ENCODE measurements around the gene ADAM10.

Gene ADAM10

DNA sequence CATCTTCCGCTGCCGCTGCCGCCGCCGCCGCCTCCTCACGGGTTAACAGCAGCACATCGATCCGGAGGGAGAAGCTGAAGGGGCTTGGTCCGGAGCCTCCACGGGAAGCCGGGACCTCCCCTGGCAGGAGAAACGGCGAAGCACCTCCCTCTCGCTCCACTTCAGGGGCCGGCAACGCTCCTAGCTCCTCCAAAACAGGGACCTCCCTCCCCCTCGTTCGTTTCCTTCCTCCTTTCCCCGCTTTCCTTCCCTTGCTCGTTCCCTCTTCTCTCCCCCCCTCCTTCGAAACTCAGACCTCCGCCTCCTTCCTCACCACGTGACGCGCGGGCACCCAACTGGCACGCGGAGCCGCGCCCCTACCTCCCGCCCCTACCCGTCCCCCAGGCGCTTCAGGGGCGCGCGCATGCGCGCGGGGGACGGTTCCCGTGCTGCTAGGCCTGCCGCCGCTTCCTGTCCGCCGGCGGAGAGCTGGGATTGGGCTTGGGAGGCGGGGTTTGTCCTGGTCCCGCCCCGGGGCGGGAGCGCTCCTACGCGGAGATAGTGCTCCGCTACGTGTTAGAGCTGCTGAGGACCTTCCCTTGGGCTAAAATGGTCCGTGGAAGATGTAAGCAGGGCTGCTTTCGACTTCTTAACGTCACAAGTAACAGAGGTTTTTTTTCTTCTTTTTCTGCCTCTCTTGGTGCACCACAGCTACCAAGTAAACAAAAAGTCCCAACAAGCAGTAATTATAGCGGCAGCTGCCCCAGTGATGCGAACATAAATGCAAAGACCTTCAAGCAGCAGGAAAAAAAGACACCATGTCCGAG, at the start of gene ADAM10:
Gene ADAM10 (minus strand): TSS at position 176 of the 806 bp plus-strand sequence. CDS start 173 bp downstream, at position 3.
- peak within 1 kb of the TSS; percentile 95 for H3K9ac ChIP-seq (ENCODE audit: low read length)
- H3K4me3 ChIP-seq (ENCODE audit: low read depth, low read length) = peak within 1 kb of the TSS; percentile 99
- H3K4me1 ChIP-seq (ENCODE audit: control insufficient read depth, insufficient read depth, low read length) = peaks cover 12% of the 10 kb centered on the region
- no peaks in the 10 kb centered on the region for H3K9me3 ChIP-seq (ENCODE audit: control insufficient read depth, insufficient read depth, low read depth, low read length)
- H3K27me3 ChIP-seq (ENCODE audit: control insufficient read depth, insufficient read depth, low read length) = no peaks in the 10 kb centered on the region
- H3K27ac ChIP-seq (ENCODE audit: low read depth, low read length) = peak within 1 kb of the TSS; percentile 82; the same call in 1 of the 2 replicates
- H3K36me3 ChIP-seq (ENCODE audit: control insufficient read depth, insufficient read depth, low read length) = no peaks in the 10 kb centered on the region

- no peaks in the 10 kb centered on the region for H3K27me3 ChIP-seq (ENCODE audit: control insufficient read depth, insufficient read depth, low read length)
- no peaks in the 10 kb centered on the region for H3K9me3 ChIP-seq (ENCODE audit: control insufficient read depth, insufficient read depth, low read depth, low read length)
These were observed 48.0 kb upstream of the ADAM10 start for GRCh38 chr15:58797505-58797904.

DNA sequence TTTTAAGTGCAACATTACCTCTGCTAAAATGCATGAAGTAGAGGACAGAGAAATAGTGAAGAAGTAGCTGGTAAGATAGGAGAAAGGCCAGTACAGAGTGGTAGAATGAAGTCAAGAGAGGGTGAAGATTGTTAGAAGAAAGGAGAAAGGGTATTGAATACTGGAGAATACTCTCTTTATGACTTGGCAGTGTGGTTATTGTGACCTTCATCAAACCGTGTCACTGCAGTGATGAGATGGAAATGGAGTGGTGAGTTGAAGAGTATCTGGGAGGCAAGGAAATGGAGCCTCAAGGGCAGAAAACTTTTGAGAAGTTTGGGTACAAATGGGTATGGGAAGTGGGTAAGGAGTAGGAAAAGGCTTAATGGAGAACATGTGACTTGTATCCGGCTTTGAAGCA, 46.3 kb upstream of the ADAM10 start:
- H3K9me3 ChIP-seq (ENCODE audit: control insufficient read depth, insufficient read depth, low read depth, low read length) = no peaks in the 10 kb centered on the region
- no peak overlapping the region for H3K9ac ChIP-seq (ENCODE audit: low read length)
- no peak overlapping the region for H3K27ac ChIP-seq (ENCODE audit: low read depth, low read length)
- no peaks in the 10 kb centered on the region for H3K27me3 ChIP-seq (ENCODE audit: control insufficient read depth, insufficient read depth, low read length)
- no peak overlapping the region for H3K4me3 ChIP-seq (ENCODE audit: low read depth, low read length)
- H3K36me3 ChIP-seq (ENCODE audit: control insufficient read depth, insufficient read depth, low read length) = no peaks in the 10 kb centered on the region
- no peaks in the 10 kb centered on the region for H3K4me1 ChIP-seq (ENCODE audit: control insufficient read depth, insufficient read depth, low read length)

More at GRCh38 chr15:58797505-58797904, 48.0 kb upstream of the ADAM10 start:
- Histone ChIP-seq H3K27ac (ENCODE audit: low read depth, low read length) (no peak overlapping the region), H3K9ac (ENCODE audit: low read length) (no peak overlapping the region), H3K36me3 (ENCODE audit: control insufficient read depth, insufficient read depth, low read length) (no peaks in the 10 kb centered on the region), H3K4me3 (ENCODE audit: low read depth, low read length) (no peak overlapping the region), H3K4me1 (ENCODE audit: control insufficient read depth, insufficient read depth, low read length) (no peaks in the 10 kb centered on the region)

DNA sequence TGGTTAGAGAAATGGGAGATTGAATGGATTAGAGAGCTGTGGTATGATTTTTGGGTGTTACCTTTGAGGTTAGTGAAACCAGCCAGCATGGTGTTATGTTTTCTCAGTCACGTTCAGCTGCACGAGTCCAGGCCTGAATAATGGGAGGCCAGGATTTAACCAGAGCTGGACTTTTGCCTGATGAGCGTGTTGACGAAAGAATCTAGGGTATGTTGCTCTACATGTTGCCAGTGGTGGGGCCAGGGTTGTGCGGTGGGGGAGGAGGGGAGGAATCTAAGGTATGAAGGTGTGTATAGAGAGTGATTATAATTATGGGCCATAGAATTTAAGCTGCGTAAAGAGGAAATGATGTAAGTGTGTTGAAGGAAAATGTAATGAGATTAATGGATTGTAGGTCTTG, 44.4 kb upstream of the ADAM10 start:
- no peaks in the 10 kb centered on the region for H3K9me3 ChIP-seq (ENCODE audit: control insufficient read depth, insufficient read depth, low read depth, low read length)
- H3K9ac ChIP-seq (ENCODE audit: low read length) = no peak overlapping the region
- H3K4me3 ChIP-seq (ENCODE audit: low read depth, low read length) = no peak overlapping the region
- no peaks in the 10 kb centered on the region for H3K4me1 ChIP-seq (ENCODE audit: control insufficient read depth, insufficient read depth, low read length)
- H3K27ac ChIP-seq (ENCODE audit: low read depth, low read length) = no peak overlapping the region
- peaks cover 3% of the 10 kb centered on the region; the same call in 1 of the 2 replicates for H3K36me3 ChIP-seq (ENCODE audit: control insufficient read depth, insufficient read depth, low read length)
- no peaks in the 10 kb centered on the region for H3K27me3 ChIP-seq (ENCODE audit: control insufficient read depth, insufficient read depth, low read length)

DNA sequence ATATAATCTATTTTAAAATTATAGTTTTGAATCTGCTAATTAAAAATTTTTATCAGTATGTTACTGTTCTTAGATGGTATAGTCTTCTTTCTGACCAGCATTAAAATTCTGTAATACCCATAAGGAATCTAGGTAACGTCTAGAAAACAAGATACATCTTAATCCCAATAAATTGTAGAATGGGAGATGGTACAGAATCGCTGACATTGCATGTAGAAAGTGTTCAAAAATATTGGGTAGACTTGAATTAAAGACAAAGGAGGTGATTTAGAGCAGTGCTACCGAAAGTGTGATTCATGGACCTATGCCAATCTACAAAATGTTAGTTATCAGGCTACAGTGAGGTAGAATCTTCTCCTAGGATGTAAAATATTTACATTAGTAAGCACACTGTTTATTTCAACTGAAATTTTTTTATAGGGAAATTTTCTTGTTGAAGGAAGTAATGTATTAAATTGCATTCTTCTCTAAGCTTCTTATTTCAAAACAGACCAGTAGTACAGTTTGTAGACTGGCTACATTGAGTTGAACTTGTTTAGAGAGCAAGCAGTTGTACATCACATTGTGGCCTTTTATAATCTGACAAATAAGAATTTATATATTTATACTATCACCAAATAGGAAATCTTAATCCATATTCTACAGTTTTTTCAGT, 38.7 kb upstream of the ADAM10 start:
- no peak overlapping the region for H3K9ac ChIP-seq (ENCODE audit: low read length)
- no peak overlapping the region for H3K27ac ChIP-seq (ENCODE audit: low read depth, low read length)
- H3K36me3 ChIP-seq (ENCODE audit: control insufficient read depth, insufficient read depth, low read length) = peaks cover 3% of the 10 kb centered on the region
- H3K27me3 ChIP-seq (ENCODE audit: control insufficient read depth, insufficient read depth, low read length) = no peaks in the 10 kb centered on the region
- no peaks in the 10 kb centered on the region for H3K9me3 ChIP-seq (ENCODE audit: control insufficient read depth, insufficient read depth, low read depth, low read length)
- H3K4me1 ChIP-seq (ENCODE audit: control insufficient read depth, insufficient read depth, low read length) = no peaks in the 10 kb centered on the region
- H3K4me3 ChIP-seq (ENCODE audit: low read depth, low read length) = no peak overlapping the region

DNA sequence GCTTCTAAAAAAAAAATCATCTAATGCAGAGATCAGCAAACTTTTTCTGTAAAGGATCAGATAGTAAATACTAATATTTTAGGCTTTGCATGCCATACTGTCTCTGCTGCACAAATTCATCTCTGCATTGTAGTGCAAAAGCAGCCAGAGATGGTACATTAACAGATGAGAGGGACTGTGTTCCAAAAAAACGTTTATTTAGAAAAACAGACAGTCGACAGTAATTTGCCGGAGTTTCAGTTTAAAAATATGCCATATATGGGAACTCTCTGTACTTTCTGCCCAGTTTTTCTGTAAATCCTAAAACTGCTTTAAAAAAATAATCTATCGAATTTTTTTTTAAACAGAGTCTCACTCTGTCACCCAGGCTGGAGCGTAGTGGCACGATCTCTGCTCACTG, 35.8 kb upstream of the ADAM10 start:
- no peak overlapping the region for H3K9ac ChIP-seq (ENCODE audit: low read length)
- no peak overlapping the region for H3K4me3 ChIP-seq (ENCODE audit: low read depth, low read length)
- no peaks in the 10 kb centered on the region for H3K9me3 ChIP-seq (ENCODE audit: control insufficient read depth, insufficient read depth, low read depth, low read length)
- peaks cover 3% of the 10 kb centered on the region for H3K36me3 ChIP-seq (ENCODE audit: control insufficient read depth, insufficient read depth, low read length)
- H3K27me3 ChIP-seq (ENCODE audit: control insufficient read depth, insufficient read depth, low read length) = no peaks in the 10 kb centered on the region
- H3K4me1 ChIP-seq (ENCODE audit: control insufficient read depth, insufficient read depth, low read length) = no peaks in the 10 kb centered on the region
- H3K27ac ChIP-seq (ENCODE audit: low read depth, low read length) = no peak overlapping the region

DNA sequence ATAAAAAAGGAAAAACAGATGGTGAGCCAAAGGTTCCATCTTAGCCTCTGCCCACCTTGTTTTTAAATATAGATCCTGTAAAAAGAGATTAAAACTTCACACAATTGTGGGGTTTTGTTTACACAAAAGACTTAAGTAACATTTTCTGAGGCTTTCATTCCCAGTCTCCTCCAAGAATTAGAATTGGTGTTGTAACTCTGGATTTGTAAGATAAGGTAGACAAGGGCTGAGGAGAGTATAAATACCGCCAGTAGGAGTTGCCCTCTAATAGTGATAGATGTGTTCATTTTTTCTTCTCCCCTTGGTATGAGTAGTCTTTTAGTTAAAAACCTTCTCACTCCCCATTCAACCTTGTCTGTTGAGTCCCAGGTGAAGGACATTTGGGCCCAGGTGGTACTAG, 30.0 kb upstream of the ADAM10 start:
- Histone ChIP-seq H3K4me3 (ENCODE audit: low read depth, low read length) (no peak overlapping the region), H3K36me3 (ENCODE audit: control insufficient read depth, insufficient read depth, low read length) (peaks cover 4% of the 10 kb centered on the region), H3K9ac (ENCODE audit: low read length) (no peak overlapping the region), H3K9me3 (ENCODE audit: control insufficient read depth, insufficient read depth, low read depth, low read length) (no peaks in the 10 kb centered on the region), H3K27me3 (ENCODE audit: control insufficient read depth, insufficient read depth, low read length) (no peaks in the 10 kb centered on the region), H3K4me1 (ENCODE audit: control insufficient read depth, insufficient read depth, low read length) (peaks cover 4% of the 10 kb centered on the region; the same call in 1 of the 2 replicates), H3K27ac (ENCODE audit: low read depth, low read length) (no peak overlapping the region)

GRCh38 chr15:58777107-58777506, 27.6 kb upstream of the ADAM10 start:
- Histone ChIP-seq H3K4me1 (ENCODE audit: control insufficient read depth, insufficient read depth, low read length) (peaks cover 15% of the 10 kb centered on the region), H3K4me3 (ENCODE audit: low read depth, low read length) (no peak overlapping the region), H3K36me3 (ENCODE audit: control insufficient read depth, insufficient read depth, low read length) (peaks cover 4% of the 10 kb centered on the region), H3K9me3 (ENCODE audit: control insufficient read depth, insufficient read depth, low read depth, low read length) (no peaks in the 10 kb centered on the region), H3K9ac (ENCODE audit: low read length) (no peak overlapping the region), H3K27ac (ENCODE audit: low read depth, low read length) (no peak overlapping the region), H3K27me3 (ENCODE audit: control insufficient read depth, insufficient read depth, low read length) (no peaks in the 10 kb centered on the region)

DNA sequence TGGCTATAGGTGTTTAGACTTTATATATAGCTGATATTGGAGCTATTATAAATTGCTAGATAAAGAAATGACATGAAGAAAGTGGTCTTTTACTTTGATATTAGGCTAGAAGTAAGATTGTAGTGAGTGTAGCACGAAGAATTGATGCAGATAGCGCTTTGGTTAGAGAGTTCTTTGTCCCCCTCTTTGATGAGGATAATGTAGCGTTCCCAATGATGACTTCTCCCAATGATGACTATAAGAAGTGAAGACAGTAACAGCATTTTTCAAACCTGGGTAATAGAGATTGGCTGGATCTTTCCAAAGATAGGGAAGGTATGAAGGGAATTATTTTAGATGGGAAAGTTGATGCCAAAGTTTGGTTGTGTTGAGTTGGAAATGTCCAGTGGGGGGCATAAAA, 25.9 kb upstream of the ADAM10 start:
- no peak overlapping the region for H3K4me3 ChIP-seq (ENCODE audit: low read depth, low read length)
- H3K4me1 ChIP-seq (ENCODE audit: control insufficient read depth, insufficient read depth, low read length) = peaks cover 16% of the 10 kb centered on the region
- H3K9ac ChIP-seq (ENCODE audit: low read length) = no peak overlapping the region
- no peaks in the 10 kb centered on the region for H3K9me3 ChIP-seq (ENCODE audit: control insufficient read depth, insufficient read depth, low read depth, low read length)
- no peak overlapping the region for H3K27ac ChIP-seq (ENCODE audit: low read depth, low read length)
- H3K27me3 ChIP-seq (ENCODE audit: control insufficient read depth, insufficient read depth, low read length) = no peaks in the 10 kb centered on the region
- peaks cover 4% of the 10 kb centered on the region for H3K36me3 ChIP-seq (ENCODE audit: control insufficient read depth, insufficient read depth, low read length)

- Histone ChIP-seq H3K27me3 (ENCODE audit: control insufficient read depth, insufficient read depth, low read length) (no peaks in the 10 kb centered on the region), H3K27ac (ENCODE audit: low read depth, low read length) (no peak overlapping the region), H3K9me3 (ENCODE audit: control insufficient read depth, insufficient read depth, low read depth, low read length) (no peaks in the 10 kb centered on the region), H3K36me3 (ENCODE audit: control insufficient read depth, insufficient read depth, low read length) (no peaks in the 10 kb centered on the region), H3K9ac (ENCODE audit: low read length) (no peak overlapping the region), H3K4me3 (ENCODE audit: low read depth, low read length) (peak overlapping the region; percentile 77), H3K4me1 (ENCODE audit: control insufficient read depth, insufficient read depth, low read length) (peaks cover 21% of the 10 kb centered on the region)
These were observed 23.5 kb upstream of the ADAM10 start for GRCh38 chr15:58773024-58773423.

DNA sequence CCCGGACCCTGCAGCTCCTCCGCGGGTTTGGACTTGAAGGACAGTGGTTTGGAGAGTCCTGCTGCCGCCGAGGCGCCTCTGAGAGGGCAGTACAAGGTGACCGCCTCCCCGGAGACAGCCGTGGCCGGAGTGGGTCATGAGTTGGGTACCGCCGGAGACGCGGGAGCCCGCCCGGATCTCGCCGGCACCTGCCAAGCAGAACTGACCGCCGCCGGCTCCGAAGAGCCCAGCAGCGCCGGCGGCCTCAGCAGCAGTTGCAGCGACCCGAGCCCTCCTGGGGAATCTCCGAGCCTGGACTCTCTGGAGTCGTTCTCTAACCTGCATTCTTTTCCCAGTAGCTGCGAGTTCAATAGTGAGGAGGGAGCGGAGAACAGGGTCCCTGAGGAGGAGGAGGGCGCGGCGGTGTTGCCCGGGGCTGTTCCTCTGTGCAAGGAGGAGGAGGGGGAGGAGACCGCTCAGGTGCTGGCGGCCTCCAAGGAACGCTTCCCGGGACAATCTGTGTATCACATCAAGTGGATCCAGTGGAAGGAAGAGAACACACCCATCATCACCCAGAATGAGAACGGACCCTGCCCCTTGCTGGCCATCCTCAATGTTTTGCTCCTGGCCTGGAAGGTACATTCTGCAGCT, 22.2 kb upstream of the ADAM10 start:
- no peaks in the 10 kb centered on the region for H3K36me3 ChIP-seq (ENCODE audit: control insufficient read depth, insufficient read depth, low read length)
- peak overlapping the region; percentile 77 for H3K4me3 ChIP-seq (ENCODE audit: low read depth, low read length)
- peak overlapping the region; percentile 87 for H3K9ac ChIP-seq (ENCODE audit: low read length)
- peaks cover 21% of the 10 kb centered on the region for H3K4me1 ChIP-seq (ENCODE audit: control insufficient read depth, insufficient read depth, low read length)
- no peaks in the 10 kb centered on the region for H3K9me3 ChIP-seq (ENCODE audit: control insufficient read depth, insufficient read depth, low read depth, low read length)
- no peaks in the 10 kb centered on the region for H3K27me3 ChIP-seq (ENCODE audit: control insufficient read depth, insufficient read depth, low read length)
- peak overlapping the region; percentile 68; the same call in 1 of the 2 replicates for H3K27ac ChIP-seq (ENCODE audit: low read depth, low read length)
